Measurements from ENCODE around the gene COQ10A.

Gene COQ10A

DNA sequence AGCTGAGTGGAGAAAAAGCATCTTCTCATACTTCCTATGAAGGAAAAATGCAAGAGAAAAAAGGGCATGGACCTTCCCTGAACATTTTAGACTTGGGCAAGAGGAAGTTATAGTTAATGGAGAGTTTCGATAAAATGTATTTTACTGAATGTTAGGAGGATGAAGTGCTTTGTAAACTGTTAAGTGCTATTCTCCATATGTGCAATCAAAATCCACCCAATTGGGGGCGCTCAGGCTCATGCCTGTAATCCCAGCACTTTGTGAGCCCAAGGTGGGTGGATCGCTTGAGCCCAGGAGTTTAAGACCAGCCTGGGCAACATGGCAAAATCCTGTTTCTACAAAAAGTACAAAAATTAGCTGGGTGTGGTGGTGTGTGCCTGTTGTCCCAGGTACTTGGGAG is 50.9 kb downstream of the COQ10A start:
- TF ChIP-seq FOXP2 (optimal IDR thresholded peaks at IDR 0.05; ENCODE audit: borderline replicate concordance, extremely low read depth, extremely low read length, insufficient read depth) (no peak), POLR2AphosphoS5 (IDR thresholded peaks at IDR 0.05; ENCODE audit: low read depth, low read length) (no peak), TAF1 (IDR thresholded peaks at IDR 0.05; ENCODE audit: borderline replicate concordance, insufficient read depth, low read length) (no peak), SIN3A (IDR thresholded peaks at IDR 0.05; ENCODE audit: borderline replicate concordance, insufficient read depth, low read length) (no peak)
- TF ChIP-seq, protein P1, sequence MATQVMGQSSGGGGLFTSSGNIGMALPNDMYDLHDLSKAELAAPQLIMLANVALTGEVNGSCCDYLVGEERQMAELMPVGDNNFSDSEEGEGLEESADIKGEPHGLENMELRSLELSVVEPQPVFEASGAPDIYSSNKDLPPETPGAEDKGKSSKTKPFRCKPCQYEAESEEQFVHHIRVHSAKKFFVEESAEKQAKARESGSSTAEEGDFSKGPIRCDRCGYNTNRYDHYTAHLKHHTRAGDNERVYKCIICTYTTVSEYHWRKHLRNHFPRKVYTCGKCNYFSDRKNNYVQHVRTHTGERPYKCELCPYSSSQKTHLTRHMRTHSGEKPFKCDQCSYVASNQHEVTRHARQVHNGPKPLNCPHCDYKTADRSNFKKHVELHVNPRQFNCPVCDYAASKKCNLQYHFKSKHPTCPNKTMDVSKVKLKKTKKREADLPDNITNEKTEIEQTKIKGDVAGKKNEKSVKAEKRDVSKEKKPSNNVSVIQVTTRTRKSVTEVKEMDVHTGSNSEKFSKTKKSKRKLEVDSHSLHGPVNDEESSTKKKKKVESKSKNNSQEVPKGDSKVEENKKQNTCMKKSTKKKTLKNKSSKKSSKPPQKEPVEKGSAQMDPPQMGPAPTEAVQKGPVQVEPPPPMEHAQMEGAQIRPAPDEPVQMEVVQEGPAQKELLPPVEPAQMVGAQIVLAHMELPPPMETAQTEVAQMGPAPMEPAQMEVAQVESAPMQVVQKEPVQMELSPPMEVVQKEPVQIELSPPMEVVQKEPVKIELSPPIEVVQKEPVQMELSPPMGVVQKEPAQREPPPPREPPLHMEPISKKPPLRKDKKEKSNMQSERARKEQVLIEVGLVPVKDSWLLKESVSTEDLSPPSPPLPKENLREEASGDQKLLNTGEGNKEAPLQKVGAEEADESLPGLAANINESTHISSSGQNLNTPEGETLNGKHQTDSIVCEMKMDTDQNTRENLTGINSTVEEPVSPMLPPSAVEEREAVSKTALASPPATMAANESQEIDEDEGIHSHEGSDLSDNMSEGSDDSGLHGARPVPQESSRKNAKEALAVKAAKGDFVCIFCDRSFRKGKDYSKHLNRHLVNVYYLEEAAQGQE (IDR thresholded peaks at IDR 0.05; ENCODE audit: insufficient read depth in 1 of 2, low read depth in 2 of 2, low read length in 2 of 2) = no peak

Measured in PFSK-1 (cell line).